SH-SY5Y (cell line): ENCODE results near the gene SNTB2.

Source experiments
- GATA2 ChIP-seq: IDR thresholded peaks from 2 replicates; pipeline ENCODE4 v1.6.1; 2011; ENCODE audit warnings: mild to moderate bottlenecking, low read depth, low read length
- GATA3 ChIP-seq: IDR thresholded peaks from 2 replicates; pipeline ENCODE4 v1.6.1; 2011; ENCODE audit warnings: low read depth, mild to moderate bottlenecking, low read length, moderate library complexity

DNA sequence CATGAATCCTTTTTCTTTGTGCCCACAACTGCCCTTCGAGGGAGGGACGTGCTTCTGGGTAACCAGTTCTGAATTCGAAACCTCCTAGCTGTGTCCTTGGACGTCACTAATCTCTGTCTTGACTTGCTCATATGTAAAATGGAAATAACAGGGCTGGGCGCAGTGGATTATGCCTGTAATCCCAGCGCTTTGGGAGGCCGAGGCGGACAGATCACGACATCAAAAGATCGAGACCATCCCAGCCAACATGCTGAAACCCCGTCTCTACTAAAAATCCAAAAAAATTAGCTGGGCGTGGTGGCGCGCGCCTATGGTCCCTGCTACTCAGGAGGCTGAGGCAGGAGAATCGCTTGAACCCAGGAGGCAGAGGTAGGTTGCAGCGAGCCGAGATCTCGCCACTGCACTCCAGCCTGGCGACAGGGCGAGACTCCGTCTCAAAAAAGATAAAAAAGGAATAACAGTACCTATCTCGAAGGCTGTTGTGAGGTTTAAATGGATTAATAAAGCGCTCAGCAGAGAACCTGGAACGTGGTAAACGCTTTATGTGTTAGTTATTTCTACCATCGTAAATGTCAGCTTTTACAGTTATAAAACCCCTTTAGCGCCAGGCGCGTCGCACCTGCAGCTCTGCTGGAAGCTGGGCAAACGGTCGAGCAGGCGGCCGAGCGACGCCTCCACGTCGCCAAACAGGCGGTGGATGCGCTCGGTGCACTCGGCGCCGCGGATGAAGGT is 151.8 kb downstream of the SNTB2 start:
- no peak for TF ChIP-seq GATA2
- TF ChIP-seq GATA3 = no peak
